ENCODE results near the gene LAMA3.

DNA sequence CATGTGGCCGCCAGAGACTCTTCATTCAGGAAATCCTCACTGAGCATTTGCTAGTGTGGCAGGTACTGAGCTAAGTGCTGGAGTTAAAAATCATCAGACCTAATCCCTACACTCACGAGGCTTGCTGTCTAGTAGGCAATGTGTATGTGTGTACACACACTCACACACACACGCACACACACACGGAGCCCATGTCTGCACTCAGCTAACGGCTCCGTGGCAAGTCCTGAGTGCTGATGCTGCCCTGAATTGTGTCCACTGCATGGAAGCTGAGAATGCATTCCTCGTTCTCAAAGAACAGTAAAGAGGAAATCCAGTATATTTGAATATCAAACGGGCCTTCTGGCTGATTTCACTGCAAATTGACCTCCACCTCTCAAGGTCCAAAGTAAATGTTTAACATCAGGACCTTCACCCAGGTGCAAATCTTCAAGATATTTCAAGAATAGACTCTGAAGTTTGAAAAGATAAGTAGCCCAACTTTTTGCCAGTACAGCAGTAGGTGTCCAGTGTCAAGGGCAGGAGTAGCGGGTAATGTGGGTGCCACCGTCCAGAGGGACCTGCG is 189.2 kb downstream of the LAMA3 start:
- TF ChIP-seq, protein P1, sequence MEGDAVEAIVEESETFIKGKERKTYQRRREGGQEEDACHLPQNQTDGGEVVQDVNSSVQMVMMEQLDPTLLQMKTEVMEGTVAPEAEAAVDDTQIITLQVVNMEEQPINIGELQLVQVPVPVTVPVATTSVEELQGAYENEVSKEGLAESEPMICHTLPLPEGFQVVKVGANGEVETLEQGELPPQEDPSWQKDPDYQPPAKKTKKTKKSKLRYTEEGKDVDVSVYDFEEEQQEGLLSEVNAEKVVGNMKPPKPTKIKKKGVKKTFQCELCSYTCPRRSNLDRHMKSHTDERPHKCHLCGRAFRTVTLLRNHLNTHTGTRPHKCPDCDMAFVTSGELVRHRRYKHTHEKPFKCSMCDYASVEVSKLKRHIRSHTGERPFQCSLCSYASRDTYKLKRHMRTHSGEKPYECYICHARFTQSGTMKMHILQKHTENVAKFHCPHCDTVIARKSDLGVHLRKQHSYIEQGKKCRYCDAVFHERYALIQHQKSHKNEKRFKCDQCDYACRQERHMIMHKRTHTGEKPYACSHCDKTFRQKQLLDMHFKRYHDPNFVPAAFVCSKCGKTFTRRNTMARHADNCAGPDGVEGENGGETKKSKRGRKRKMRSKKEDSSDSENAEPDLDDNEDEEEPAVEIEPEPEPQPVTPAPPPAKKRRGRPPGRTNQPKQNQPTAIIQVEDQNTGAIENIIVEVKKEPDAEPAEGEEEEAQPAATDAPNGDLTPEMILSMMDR (conservative IDR thresholded peaks at IDR 0.05; ENCODE audit: low read length): no peak
- no peak for TF ChIP-seq EZH2phosphoT487 (IDR thresholded peaks at IDR 0.05; ENCODE audit: borderline replicate concordance)

All from Loucy (cell line).